ENCODE measurements around the gene B3GNT7.

The B3GNT7 gene

GRCh38 chr2:231359948-231360347 lies 35.6 kb upstream of the B3GNT7 start:
- no peak overlapping the region for H3K4me3 ChIP-seq (ENCODE audit: control insufficient read depth, low read depth, low read length)
- DNase-seq (ENCODE audit: low read depth) = no peak
- TF ChIP-seq CTCF (IDR thresholded peaks at IDR 0.05; ENCODE audit: control insufficient read depth, insufficient read depth, low read depth, low read length, missing control alignments) = no peak

DNA sequence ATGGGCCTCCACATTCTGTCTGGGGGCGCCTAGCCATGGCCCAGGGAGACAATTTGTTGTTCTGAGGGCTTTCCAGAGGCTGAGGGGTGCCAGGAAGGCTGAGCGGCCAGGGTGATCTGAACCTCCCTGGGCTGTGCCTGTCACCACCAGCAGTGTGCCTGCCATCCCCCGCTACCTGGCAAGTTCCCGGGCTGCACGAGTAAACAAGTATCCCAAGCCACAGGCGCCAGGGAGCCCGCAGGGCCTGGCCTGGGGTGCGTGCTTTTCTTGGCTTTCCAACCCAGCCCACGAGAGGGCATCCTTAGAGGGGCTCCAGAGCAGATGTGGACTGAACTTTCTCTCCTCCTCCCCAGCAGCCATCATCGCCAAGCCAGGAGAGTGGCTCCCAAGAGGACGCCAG lies 35.1 kb upstream of the B3GNT7 start:
- no peak for TF ChIP-seq CTCF (IDR thresholded peaks at IDR 0.05; ENCODE audit: control insufficient read depth, insufficient read depth, low read depth, low read length, missing control alignments)
- H3K4me3 ChIP-seq (ENCODE audit: control insufficient read depth, low read depth, low read length) = no peak overlapping the region
- DNase-seq (ENCODE audit: low read depth) = no peak

- no peak overlapping the region for H3K4me3 ChIP-seq (ENCODE audit: control insufficient read depth, low read depth, low read length)
- no peak for DNase-seq (ENCODE audit: low read depth)
- no peak for TF ChIP-seq CTCF (IDR thresholded peaks at IDR 0.05; ENCODE audit: control insufficient read depth, insufficient read depth, low read depth, low read length, missing control alignments)
Observed at GRCh38 chr2:231360881-231361371, 34.6 kb upstream of the B3GNT7 start.

DNA sequence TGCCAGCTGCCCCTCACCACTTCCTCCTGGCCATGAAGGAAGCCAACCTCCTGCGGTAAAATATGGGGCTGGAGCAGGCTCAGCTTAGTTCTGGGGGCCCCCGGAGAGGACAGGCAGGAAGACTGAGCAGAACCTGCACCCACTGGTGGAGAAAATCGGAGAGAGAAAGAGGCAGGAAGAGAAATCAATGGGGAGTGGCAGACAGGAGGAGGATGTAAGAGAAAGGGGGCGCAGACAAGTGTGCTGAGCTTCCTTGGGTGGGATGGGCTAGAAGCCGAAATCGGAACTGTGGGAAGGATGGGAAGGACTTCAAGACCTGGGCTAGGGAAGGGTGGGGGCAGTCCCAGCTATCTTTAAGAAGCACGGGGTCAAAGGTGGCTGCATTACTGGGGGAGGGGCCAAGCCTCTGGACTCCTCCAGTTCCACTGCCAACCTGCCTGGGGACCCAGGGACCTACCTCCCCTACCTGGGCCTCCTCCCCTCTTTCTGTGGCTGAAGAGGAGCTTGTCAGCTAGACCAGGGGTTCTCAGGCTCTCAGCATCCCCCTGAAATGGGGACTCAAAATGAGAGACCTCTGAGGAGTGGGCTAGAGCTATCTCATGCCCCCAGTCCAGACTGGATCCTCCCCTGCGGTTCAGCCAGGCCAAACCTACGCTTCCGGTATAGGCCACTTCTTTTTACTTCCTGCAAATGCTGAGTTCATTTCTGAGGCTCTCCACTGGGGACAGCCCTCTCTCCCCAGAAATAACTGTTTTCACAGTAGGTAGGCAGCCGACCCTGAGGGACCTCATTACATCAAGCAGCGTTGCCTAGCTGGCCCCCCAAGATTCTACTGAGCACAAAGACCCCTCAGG lies 33.6 kb upstream of the B3GNT7 start:
- no peak overlapping the region for H3K4me3 ChIP-seq (ENCODE audit: control insufficient read depth, low read depth, low read length)
- TF ChIP-seq CTCF (IDR thresholded peaks at IDR 0.05; ENCODE audit: control insufficient read depth, insufficient read depth, low read depth, low read length, missing control alignments) = no peak
- no peak for DNase-seq (ENCODE audit: low read depth)

GRCh38 chr2:231362555-231363184 lies 32.8 kb upstream of the B3GNT7 start:
- no peak for TF ChIP-seq CTCF (IDR thresholded peaks at IDR 0.05; ENCODE audit: control insufficient read depth, insufficient read depth, low read depth, low read length, missing control alignments)
- no peak for DNase-seq (ENCODE audit: low read depth)
- H3K4me3 ChIP-seq (ENCODE audit: control insufficient read depth, low read depth, low read length) = no peak overlapping the region

DNA sequence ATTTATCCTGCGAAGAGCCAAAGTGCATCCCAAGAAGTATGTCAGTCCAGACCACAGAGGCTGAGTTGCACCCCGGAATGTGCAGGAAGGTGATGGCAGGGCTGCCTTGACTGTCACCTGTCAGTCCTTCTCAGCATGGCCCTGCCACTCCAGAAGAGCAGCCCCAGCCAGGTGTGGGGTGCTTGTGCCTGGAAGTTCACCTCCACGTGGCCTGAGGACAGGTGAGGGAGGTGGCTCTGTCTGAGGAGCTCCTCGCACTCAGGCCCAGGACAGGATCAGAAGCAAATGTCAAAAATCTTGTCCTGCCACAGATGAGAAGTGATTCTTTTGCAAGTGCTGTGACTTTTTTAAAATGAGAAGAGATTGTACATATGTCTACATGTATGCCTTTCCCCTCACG lies 31.4 kb upstream of the B3GNT7 start:
- H3K4me3 ChIP-seq (ENCODE audit: control insufficient read depth, low read depth, low read length) = no peak overlapping the region
- TF ChIP-seq CTCF (IDR thresholded peaks at IDR 0.05; ENCODE audit: control insufficient read depth, insufficient read depth, low read depth, low read length, missing control alignments) = no peak
- DNase-seq (ENCODE audit: low read depth) = no peak

Data from AG09309 (cell line).